Measurements from ENCODE around the gene OR5M8.

Gene OR5M8

GRCh38 chr11:56509439-56509838, 18.3 kb upstream of the OR5M8 start:
- TF ChIP-seq, protein P1, sequence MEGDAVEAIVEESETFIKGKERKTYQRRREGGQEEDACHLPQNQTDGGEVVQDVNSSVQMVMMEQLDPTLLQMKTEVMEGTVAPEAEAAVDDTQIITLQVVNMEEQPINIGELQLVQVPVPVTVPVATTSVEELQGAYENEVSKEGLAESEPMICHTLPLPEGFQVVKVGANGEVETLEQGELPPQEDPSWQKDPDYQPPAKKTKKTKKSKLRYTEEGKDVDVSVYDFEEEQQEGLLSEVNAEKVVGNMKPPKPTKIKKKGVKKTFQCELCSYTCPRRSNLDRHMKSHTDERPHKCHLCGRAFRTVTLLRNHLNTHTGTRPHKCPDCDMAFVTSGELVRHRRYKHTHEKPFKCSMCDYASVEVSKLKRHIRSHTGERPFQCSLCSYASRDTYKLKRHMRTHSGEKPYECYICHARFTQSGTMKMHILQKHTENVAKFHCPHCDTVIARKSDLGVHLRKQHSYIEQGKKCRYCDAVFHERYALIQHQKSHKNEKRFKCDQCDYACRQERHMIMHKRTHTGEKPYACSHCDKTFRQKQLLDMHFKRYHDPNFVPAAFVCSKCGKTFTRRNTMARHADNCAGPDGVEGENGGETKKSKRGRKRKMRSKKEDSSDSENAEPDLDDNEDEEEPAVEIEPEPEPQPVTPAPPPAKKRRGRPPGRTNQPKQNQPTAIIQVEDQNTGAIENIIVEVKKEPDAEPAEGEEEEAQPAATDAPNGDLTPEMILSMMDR (IDR thresholded peaks at IDR 0.05), result no peak
- Histone ChIP-seq H3K9me3 (no peaks in the 10 kb centered on the region), H3K36me3 (no peaks in the 10 kb centered on the region), H3K27me3 (no peaks in the 10 kb centered on the region), H3K4me1 (ENCODE audit: control insufficient read depth in 1 of 2, insufficient read depth in 1 of 2, low read depth in 1 of 2, low read length in 1 of 2) (no peaks in the 10 kb centered on the region), H3K4me3 (ENCODE audit: low read depth in 1 of 2, low read length in 1 of 2) (no peak overlapping the region), H3K27ac (no peak overlapping the region)

DNA sequence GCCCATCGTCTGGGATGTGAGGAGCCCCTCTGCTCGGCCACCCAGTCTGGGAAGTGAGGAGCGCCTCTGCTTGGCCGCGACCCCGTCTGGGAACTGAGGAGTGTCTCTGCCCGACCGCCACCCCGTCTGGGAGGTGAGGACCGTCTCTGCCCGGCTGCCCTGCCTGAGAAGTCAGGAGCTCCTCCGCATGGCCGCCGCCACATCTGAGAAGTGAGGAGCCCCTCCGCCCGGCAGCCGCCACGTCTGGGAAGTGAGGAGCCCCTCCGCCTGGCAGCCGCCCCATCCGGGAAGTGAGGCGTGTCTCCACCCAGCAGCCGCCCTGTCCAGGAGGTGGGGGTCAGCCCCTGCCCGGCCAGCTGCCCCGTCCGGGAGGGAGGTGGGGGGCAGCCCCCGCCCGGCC, 5.8 kb upstream of the OR5M8 start:
- TF ChIP-seq, protein P1 (IDR thresholded peaks at IDR 0.05), result no peak

GRCh38 chr11:56495117-56495516, 3.9 kb upstream of the OR5M8 start:
- no peaks in the 10 kb centered on the region for H3K27me3 ChIP-seq
- H3K27ac ChIP-seq, result no peak overlapping the region
- no peaks in the 10 kb centered on the region for H3K4me1 ChIP-seq (ENCODE audit: control insufficient read depth in 1 of 2, insufficient read depth in 1 of 2, low read depth in 1 of 2, low read length in 1 of 2)
- no peaks in the 10 kb centered on the region for H3K9me3 ChIP-seq
- TF ChIP-seq, protein P1 (IDR thresholded peaks at IDR 0.05), result no peak
- H3K36me3 ChIP-seq, result no peaks in the 10 kb centered on the region
- H3K4me3 ChIP-seq (ENCODE audit: low read depth in 1 of 2, low read length in 1 of 2), result no peak overlapping the region

More for the DNA sequence above, 5.8 kb upstream of the OR5M8 start:
- H3K4me3 ChIP-seq (ENCODE audit: low read depth in 1 of 2, low read length in 1 of 2), result no peak overlapping the region
- no peaks in the 10 kb centered on the region for H3K36me3 ChIP-seq
- no peaks in the 10 kb centered on the region for H3K27me3 ChIP-seq
- H3K4me1 ChIP-seq (ENCODE audit: control insufficient read depth in 1 of 2, insufficient read depth in 1 of 2, low read depth in 1 of 2, low read length in 1 of 2), result no peaks in the 10 kb centered on the region
- H3K27ac ChIP-seq, result no peak overlapping the region
- H3K9me3 ChIP-seq, result no peaks in the 10 kb centered on the region

GRCh38 chr11:56486801-56487200, 4.4 kb downstream of the OR5M8 start:
- Histone ChIP-seq H3K9me3 (no peaks in the 10 kb centered on the region), H3K27ac (no peak overlapping the region), H3K36me3 (no peaks in the 10 kb centered on the region), H3K4me1 (ENCODE audit: control insufficient read depth in 1 of 2, insufficient read depth in 1 of 2, low read depth in 1 of 2, low read length in 1 of 2) (no peaks in the 10 kb centered on the region), H3K27me3 (no peaks in the 10 kb centered on the region), H3K4me3 (ENCODE audit: low read depth in 1 of 2, low read length in 1 of 2) (no peak overlapping the region)
- TF ChIP-seq, protein P1 (IDR thresholded peaks at IDR 0.05), result no peak

GRCh38 chr11:56474729-56475235, 16.4 kb downstream of the OR5M8 start:
- Histone ChIP-seq H3K4me3 (ENCODE audit: low read depth in 1 of 2, low read length in 1 of 2) (no peak overlapping the region), H3K36me3 (no peaks in the 10 kb centered on the region), H3K27ac (no peak overlapping the region), H3K27me3 (no peaks in the 10 kb centered on the region), H3K9me3 (no peaks in the 10 kb centered on the region), H3K4me1 (ENCODE audit: control insufficient read depth in 1 of 2, insufficient read depth in 1 of 2, low read depth in 1 of 2, low read length in 1 of 2) (no peaks in the 10 kb centered on the region)
- TF ChIP-seq, protein P1 (IDR thresholded peaks at IDR 0.05), result no peak

DNA sequence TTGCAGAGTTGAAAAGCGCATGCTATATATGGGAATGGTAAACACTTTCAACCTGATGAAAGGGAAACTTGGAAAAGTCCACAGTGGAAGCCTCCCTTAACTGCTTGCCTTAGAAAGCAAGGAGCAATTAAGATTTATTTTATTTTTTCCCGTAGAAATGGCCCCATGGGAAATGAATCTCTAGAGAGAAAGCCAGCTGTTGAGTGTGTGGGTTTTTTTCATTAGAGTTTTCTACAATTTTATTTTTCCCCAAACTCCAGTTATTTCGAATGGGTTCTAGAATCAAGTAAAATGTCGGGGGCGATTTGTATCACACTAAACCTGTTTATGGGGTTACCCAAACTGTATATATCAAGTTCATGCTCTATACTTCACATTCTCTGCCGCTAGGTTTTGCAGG, 17.9 kb downstream of the OR5M8 start, which contains the start of gene OR5M3:
TSS of gene OR5M3 (minus strand) at position 101 of the 400 bp plus-strand sequence. CDS start 2,855 bp downstream, outside the sequence.
- Histone ChIP-seq H3K4me3 (ENCODE audit: low read depth in 1 of 2, low read length in 1 of 2) (no peak within 1 kb of the TSS), H3K27ac (no peak within 1 kb of the TSS), H3K27me3 (no peaks in the 10 kb centered on the region), H3K36me3 (no peaks in the 10 kb centered on the region), H3K4me1 (ENCODE audit: control insufficient read depth in 1 of 2, insufficient read depth in 1 of 2, low read depth in 1 of 2, low read length in 1 of 2) (no peaks in the 10 kb centered on the region), H3K9me3 (no peaks in the 10 kb centered on the region)
- TF ChIP-seq, protein P1 (IDR thresholded peaks at IDR 0.05), result no peak

Measured in neutrophil (primary cell).